Ammon's horn (tissue), 1 donor: ENCODE measurements around the gene COPG2.
"Not testable (repeated sequence)": the region's sequence is repeated elsewhere in the genome, so short reads cannot be mapped to it uniquely, and the experiment has no call there.

Experiments
- DNase-seq: peaks from one replicate; pipeline ENCODE4 v3.0.0-alpha.2; 2016; ENCODE audit warnings: low spot score

The COPG2 gene, protein sequence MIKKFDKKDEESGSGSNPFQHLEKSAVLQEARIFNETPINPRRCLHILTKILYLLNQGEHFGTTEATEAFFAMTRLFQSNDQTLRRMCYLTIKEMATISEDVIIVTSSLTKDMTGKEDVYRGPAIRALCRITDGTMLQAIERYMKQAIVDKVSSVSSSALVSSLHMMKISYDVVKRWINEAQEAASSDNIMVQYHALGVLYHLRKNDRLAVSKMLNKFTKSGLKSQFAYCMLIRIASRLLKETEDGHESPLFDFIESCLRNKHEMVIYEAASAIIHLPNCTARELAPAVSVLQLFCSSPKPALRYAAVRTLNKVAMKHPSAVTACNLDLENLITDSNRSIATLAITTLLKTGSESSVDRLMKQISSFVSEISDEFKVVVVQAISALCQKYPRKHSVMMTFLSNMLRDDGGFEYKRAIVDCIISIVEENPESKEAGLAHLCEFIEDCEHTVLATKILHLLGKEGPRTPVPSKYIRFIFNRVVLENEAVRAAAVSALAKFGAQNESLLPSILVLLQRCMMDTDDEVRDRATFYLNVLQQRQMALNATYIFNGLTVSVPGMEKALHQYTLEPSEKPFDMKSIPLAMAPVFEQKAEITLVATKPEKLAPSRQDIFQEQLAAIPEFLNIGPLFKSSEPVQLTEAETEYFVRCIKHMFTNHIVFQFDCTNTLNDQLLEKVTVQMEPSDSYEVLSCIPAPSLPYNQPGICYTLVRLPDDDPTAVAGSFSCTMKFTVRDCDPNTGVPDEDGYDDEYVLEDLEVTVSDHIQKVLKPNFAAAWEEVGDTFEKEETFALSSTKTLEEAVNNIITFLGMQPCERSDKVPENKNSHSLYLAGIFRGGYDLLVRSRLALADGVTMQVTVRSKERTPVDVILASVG

DNA sequence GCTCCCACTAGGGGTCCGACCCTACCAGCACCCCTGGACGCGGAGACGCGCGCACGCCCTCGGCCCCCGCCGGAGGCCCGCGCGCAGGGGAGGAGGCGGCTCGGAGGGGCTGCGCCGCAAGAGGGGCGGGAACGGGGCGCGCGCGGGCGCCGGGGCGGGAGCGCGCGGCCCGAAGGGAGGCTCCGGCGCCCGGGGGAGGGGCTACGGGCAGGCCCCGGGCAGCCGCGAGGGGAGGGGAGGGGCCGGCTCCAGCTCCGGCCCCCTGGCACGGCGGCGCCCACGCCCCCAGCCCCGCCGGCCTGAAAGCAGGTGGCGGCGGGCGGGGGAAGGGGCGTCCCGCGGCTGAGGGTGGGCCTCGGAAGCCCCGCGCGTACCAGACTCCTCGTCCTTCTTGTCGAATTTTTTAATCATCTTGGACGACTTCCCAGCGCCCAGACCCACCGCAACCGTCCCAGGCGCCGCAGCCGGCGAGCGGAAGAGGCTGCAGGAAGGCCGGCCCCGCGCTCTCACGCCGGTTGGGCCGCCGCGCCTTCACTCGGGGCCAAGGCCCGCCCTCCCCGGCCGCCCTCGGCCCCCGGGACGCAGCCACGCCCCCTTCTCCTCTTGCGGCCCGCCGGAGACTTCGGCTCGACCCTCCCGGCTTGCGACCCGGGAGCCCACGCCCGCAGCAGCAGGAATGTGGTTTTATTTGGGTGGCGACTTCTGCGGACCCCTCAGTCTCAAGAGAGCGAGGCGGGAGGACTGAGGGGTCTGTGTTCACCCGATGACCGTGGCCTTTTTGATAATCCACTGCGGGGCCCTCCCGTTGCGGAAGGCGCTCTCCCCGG is at the start of gene COPG2:
Gene COPG2, minus strand, starts transcription at position 491 of the 827 bp plus-strand sequence. Its CDS starts 80 bp downstream, at position 411.
- DNase-seq, result peak; percentile 92

DNA sequence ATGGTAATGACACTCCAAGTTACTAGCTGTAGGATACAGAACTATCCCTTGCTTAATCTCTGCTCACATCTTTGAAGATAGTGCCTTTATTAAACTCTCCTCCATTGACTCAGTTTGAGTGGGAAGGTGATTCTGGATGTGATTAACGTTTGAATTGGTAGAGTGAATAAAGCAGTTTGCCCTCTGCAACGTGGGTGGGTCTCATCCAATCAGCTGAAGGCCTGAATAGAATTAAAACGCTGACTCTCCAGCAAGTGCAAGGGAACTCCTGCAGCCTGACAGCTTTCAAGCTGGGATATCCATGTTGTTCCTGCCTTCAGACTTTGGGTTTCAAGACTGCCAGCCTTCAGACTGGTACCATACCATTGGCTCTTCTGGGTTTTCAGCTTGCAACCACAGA is 43.9 kb upstream of the COPG2 start:
- DNase-seq, result no peak

DNA sequence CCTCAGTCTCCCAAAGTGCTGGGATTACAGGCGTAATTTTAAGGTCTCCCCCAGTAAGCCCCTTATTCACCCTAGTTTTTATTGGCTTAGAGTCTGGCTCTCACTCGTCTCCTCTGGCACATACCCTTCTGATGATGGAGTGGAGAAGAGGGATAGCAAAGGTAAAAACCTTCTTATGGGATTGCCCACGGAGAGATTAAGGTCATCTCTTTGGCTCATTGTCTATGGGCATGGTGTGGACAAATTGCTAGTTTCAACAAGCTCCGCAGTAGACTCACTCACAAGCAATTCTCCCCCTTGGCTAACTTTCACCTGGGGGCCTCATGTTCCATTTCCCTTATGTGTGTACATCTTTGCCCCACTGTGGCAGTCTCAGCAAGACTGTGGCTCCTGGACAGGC is 40.2 kb upstream of the COPG2 start:
- DNase-seq, result no peak

DNA sequence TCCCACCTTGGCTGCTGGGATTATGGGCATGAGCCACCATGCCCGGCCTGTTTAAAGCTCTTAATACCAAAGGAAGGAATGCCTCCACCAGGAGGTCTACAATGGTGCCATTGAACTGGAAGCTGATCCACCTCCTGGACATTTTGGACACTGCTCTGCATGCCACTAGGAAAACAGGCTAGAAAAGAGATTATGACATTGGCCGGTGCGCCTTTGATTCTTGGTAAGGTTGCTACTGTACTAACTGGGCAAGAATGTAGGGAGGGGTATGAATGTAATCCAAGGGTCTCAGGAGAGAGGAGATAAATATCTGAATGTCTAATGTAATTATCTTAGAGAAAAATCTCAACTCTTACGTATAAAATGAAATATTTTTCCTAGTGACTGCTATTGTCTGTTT is 39.5 kb upstream of the COPG2 start:
- DNase-seq, result no peak

DNA sequence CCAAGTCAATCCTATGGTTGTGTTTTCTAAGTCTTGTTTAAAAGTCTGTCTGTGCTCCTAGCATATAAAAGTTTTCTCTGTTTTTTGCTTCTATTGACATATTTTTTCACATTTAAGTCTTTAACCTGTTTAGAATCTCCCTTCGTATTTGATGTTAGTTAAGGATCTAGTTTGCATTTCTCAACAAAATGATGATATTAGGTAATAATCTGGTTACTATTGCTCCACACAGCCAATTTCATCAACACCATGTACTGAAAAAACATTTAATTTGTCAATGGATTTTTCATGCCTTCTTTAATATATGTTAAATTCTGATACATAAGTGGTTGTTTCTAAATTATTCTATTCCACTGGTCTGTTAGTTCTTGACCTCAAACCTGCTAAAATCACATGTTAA is 35.3 kb upstream of the COPG2 start:
- DNase-seq, result no peak

DNA sequence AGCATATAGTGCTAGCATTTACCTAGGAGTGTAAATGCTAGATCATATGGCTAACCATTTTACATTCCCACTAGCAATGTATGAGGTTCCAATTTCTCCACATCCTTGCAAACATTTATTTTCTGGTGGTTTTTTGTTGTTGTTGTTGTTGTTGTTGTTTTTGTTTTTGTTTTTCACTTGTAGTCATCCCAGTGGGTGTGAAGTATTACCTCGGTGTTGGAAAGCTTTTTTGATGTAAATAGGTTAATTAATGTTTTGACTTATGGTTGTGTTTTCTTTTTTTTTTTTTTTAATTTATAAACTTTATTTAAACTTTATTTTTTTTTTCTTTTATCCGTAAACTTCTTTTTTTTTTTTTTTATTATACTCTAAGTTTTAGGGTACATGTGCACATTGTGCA is 33.1 kb upstream of the COPG2 start:
- DNase-seq, result no peak

DNA sequence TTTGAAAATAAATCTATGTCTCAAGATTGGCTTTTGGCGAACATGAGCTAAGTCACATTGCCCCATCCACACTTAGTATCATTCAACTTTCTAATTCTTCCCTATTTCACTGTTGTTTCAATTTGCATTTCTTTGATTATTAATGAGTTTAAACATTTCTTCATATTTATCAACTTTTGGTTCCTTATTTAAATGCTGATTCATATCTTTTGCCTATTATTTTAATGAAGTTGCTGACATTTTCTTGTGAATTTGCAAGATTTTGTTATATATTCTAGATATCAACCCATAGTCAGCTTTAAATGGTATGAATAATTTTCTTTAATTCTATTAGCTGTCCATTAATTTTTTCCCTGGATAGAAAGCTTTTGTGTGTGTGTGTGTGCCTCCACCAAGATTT is 32.2 kb upstream of the COPG2 start:
- no peak for DNase-seq

DNA sequence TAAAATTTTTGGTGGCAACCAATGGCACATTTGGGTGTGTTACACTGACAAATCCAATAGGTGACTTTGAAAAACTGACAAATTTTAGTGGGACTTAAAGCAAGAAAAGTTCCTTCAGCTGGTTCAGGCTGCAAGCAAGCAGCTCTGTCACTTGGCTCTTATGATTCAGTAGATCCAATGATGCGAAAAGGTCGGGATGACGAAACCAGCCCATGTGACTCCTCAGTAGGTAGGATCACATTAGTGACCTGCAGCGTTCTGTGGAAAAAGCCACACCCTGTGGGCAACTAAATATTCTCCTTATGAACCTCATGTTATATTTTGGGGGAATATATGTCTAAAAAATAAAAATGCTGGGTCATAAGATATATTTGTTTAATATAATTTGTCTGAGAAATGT is 31.1 kb upstream of the COPG2 start:
- DNase-seq, result no peak

DNA sequence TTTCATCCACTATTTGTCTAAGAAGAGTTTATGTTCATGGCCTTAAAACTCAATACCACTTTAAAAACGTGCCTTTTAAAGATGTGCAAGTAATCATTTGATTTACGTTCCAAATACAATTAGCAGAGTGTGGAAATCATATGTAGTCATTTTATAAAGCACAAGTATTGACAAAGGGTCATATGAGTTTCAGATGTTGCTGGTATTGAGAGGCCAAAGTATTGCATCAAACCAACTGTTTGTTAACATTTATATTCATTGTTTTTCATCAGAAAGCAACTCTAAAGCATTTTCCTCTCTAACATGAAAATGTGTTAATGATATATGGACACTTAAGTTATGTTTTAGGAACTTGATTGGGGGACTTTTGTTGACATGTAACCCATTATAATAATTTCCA is 29.3 kb upstream of the COPG2 start:
- DNase-seq, result no peak

DNA sequence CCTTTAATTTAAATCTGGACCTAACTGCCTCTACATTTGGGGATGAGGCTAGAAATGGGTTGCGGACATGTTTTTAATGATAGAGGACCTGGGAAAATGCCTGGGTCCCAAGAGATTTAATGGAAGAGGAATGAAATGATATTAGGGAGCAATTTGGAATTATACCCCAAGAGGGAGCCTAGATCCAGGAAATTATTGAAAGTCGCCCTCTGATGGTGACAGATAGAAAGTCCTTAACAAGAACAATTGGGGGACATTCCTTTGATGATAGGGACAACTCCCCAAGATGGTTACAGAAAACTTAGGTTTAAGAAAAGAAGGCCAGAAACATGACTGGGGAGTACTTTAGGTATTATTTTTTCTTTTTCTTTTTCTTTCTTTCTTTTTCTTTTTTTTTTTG is 27.3 kb upstream of the COPG2 start:
- DNase-seq, result peak; percentile 12

DNA sequence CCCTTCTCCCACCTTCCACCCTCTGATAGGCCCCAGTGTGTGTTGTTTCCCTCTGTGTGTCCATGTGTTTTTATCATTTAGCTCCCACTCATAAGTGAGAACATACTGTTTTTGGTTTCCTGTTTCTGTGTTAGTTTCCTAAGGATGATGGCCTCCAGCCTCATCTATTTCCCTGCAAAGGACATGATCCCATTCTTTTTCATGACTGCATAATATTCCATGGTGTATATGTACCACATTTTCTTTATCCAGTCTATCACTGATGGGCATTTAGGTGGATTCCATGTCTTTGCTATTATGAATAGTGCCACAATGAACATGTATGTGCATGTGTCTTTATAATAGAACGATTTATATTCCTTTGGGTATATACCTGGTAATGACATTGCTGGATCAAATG is 23.8 kb upstream of the COPG2 start:
- DNase-seq, result not testable (repeated sequence)

DNA sequence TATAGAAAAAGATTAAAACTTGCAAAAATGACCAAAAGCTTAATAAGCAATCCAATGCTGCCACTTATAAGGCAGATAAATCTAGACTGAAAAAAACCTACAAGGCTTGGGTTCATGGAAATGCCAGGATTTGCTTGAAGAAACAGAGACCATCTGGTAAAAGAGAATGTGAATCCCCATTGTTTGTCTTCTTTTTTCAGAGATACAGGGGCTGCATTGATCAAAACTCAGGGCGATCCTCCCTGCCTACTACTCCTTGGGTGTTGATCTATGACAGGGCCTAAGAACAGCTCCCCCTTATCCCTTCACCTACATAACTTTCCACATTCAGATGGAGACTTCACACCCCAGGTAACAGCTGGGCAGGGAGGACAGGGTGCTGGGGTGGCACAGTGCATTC is 21.1 kb upstream of the COPG2 start:
- DNase-seq, result no peak

DNA sequence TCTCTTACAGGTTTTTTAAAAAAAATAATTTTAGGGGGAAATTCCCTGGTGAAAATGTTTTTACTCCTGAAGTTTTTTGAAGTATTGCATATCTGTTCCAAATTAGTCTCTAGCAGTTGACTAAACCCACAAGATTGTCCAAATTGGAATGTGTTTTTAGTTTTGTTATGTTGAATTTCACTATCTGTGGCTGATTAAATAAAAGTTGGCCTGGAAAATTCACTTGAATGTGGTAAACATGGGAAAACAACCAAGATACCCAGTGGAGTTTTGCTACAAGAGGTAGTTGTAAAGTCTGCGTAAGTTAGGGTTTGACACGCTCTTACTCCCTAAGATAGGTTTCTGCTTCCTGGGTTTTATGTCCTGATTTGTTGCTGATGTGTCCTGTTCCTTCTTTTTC is 14.5 kb upstream of the COPG2 start:
- no peak for DNase-seq

DNA sequence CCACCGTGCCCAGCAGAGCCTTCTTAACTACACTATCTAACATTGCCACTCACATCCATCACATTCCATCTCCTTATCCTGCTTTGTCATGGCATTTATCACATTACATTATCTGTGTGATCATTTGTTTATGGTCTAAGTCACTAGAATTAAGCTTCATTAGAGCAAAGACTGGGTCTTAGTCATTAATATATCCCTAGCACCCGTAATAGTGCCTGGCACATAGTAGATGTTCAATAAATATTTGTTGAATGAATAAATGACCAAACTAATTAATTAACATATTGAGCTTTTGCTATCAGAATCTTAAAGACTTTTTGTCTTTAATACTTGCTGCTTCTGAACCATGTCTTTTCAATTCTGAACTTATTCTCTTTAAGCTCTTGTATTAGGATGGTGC is 5.9 kb upstream of the COPG2 start:
- no peak for DNase-seq

DNA sequence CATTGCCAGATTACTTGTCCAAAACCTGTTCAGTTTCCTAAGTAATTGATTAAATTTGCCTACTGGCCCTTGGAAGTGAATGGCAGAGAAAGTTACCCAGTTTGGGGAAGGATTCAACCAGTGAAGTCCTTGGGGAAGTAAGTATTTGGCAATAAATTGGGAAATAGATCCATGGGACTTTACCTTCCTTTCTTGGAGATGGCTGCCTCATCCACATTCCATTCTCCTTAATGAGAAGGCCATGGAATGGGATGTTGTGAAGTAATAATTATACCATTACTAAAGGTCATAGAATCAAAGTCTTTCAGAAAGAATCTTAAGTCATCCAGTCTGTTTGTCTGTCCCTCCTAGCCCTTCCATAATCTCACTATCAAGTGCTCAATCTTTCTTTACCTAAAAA is 4.5 kb upstream of the COPG2 start:
- DNase-seq, result no peak

DNA sequence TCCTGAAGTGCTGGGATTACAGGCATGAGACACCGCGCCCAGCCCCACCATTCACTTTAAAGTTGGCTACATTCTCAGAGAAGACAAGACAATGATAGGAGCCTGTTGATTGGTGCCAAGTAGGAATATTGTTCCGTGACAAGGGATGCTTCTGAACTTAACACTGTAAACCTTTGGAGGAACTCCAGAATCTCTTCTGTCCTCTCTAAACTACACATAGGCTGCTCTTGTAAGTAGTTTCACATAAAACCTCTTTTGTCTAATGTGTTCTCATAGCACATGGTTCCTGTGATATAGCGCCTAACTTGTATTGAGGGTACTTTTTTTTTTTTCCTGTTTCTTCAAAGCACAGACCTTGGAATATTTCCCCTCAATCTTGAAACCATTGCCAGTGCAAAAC is 3.6 kb upstream of the COPG2 start:
- DNase-seq, result no peak

DNA sequence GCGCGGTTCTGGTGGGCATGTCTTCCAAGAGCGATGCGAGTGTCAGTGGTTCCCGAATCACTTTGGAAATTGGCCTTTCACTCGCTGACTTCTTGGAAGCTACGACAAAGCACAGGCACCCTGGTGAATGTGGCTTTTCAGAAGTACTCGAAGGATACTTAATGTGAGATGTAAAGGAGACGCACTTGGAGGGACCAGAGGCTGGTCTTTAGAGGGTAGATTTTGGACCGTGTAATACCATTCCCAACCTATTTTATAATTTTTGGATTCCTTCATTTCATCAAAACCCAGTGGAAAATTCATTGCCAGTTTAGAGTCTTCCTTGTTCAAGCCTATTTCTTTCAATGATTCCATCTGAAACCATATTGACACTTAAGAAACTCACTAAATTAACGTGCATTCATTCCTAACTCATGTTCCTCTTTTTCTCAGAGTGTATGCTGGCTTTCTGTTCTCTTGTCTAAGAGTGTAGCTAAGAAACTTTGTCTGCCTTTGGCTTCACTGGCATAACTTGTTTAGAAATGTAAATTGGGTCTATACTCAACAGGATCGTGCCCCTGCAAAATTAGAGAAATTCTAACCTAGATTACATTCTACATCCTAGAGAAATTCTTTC is 645 bp upstream of the COPG2 start:
- DNase-seq, result peak; percentile 29

DNA sequence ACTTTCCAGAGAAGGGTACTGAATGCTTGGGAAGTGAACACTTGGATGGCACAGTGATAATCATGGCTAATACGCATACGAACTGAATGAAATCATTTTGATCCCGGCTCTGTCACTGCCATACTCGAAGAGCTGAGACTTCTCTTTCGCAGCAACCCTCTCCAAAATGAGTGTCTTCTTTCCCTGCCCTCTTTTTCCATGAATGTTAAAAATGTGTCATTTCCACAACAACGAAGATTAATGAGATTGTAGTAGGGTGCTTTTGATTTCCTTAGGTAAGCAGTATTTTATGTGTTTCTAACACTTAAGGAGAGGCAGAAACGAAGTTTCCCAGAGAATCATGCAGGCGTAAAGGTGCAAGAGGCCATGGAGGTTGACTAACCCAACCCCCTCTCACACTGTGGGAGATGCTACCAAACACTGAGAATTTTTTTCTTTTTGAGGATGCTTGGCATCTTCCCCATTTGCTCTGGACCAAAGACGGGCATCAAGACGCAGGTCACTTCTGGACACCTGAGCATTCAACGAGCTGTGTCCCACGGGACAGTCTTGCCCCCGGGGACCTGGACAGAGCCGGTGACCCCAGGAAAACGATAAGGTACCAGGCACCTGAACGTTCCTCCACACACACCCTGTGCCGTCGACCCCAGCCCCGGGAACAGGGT is 823 bp downstream of the COPG2 start:
- DNase-seq, result peak; percentile 36

DNA sequence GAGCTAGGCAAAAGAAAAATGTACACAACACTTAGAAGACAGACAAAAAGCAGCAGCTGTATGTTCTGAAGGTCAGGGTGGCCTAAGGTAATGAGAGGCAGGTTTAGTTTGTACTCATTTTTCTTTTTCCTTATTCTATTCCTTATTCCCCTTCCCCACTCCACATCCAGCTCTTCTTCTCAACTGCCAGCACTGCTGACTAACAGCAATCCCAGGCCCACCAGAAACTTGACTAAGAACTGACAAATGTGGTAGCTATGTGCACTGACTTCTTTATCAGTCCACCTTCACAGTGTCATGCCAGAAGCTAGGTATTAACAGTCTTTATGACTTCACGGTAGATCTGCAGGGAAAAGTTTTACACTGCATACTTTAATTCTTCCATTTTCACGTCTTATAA is 6.1 kb downstream of the COPG2 start:
- DNase-seq, result no peak

DNA sequence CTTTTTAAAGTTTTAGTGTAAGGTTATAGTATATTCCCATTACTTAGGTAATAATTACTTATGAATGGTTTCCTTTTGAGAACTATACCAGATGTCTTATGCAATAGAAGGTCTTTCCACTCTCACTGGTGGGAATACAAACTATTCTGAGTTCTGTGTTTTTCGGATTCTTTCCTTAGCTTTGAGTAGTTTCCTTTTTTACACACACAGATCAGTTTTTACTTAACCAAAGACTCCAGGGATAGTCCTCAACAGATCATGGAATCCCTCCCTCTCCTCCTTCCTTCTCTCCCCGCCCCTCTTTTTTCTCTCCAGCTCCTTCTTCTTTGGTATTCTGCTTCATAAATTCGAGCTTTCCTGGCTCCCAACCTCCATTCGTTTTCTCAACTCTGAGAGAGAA is 13.3 kb downstream of the COPG2 start:
- no peak for DNase-seq

DNA sequence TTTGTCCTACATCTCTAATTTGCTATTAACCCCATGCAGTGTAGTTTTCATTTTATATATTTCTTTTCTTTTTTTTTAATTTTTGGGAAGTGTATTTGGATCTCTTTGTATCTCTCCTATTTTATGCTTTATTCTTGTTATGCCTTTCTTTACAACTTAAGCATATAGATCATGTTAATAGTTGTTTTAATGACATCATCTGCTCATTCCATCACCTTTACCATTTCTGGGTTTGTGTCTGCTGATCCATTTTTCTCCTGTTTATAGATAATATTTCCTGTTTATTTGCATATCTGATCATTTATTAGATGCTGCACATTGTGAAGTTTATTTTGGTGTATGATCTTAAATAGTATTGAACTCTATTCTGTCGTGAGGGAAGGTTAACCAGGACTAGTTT is 13.7 kb downstream of the COPG2 start:
- no peak for DNase-seq
